ENCODE data around the gene CCNQ.
"Not testable (repeated sequence)": the region's sequence is repeated elsewhere in the genome, so short reads cannot be mapped to it uniquely, and the experiment has no call there.

Gene CCNQ

GRCh38 chrX:153622661-153623309 is 23.8 kb upstream of the CCNQ start:
- DNase-seq (ENCODE audit: low read depth) = no peak

GRCh38 chrX:153621949-153622598 is 23.1 kb upstream of the CCNQ start:
- no peak for DNase-seq (ENCODE audit: low read depth)

GRCh38 chrX:153620576-153620975 is 21.6 kb upstream of the CCNQ start:
- DNase-seq (ENCODE audit: low read depth) = no peak

GRCh38 chrX:153614818-153615217 is 15.9 kb upstream of the CCNQ start:
- DNase-seq (ENCODE audit: low read depth) = no peak

GRCh38 chrX:153612413-153612812 is 13.5 kb upstream of the CCNQ start:
- DNase-seq (ENCODE audit: low read depth) = no peak

- DNase-seq (ENCODE audit: low read depth) = no peak
Observed at GRCh38 chrX:153611298-153612095, 12.6 kb upstream of the CCNQ start.

- no peak for DNase-seq (ENCODE audit: low read depth)
Observed at GRCh38 chrX:153610836-153611213, 11.9 kb upstream of the CCNQ start.

- peak; percentile 66 for DNase-seq (ENCODE audit: low read depth)
Observed at GRCh38 chrX:153609917-153610835, 11.2 kb upstream of the CCNQ start.

- DNase-seq (ENCODE audit: low read depth) = no peak
Observed at GRCh38 chrX:153608806-153609205, 9.9 kb upstream of the CCNQ start.

- DNase-seq (ENCODE audit: low read depth) = no peak
Observed at GRCh38 chrX:153608376-153608775, 9.4 kb upstream of the CCNQ start.

- no peak for DNase-seq (ENCODE audit: low read depth)
Observed at GRCh38 chrX:153606503-153606902, 7.6 kb upstream of the CCNQ start.

GRCh38 chrX:153604666-153605380 is 5.9 kb upstream of the CCNQ start:
- not testable (repeated sequence) for DNase-seq (ENCODE audit: low read depth)

GRCh38 chrX:153603131-153603656 is 4.3 kb upstream of the CCNQ start:
- no peak for DNase-seq (ENCODE audit: low read depth)

- DNase-seq (ENCODE audit: low read depth) = no peak
Observed at GRCh38 chrX:153602601-153603000, 3.7 kb upstream of the CCNQ start.

- DNase-seq (ENCODE audit: low read depth) = no peak
Observed at GRCh38 chrX:153601511-153602110, 2.7 kb upstream of the CCNQ start.

GRCh38 chrX:153600921-153601320 is 2.0 kb upstream of the CCNQ start:
- DNase-seq (ENCODE audit: low read depth) = no peak

- no peak for DNase-seq (ENCODE audit: low read depth)
Observed at GRCh38 chrX:153600032-153600373, 1.1 kb upstream of the CCNQ start.

GRCh38 chrX:153599192-153600031 is 473 bp upstream of the CCNQ start:
- DNase-seq (ENCODE audit: low read depth) = peak; percentile 74

GRCh38 chrX:153596981-153597750 is 1.8 kb downstream of the CCNQ start:
- no peak for DNase-seq (ENCODE audit: low read depth)
